Renal cortical epithelial cell (primary cell): Measurements from ENCODE around the gene KRCC1. TPM values are rescaled to one million over a fixed set of nuclear protein-coding genes. Genes with fewer than 3 reads are reported as not detected.
"Not testable (repeated sequence)": the region's sequence is repeated elsewhere in the genome, so short reads cannot be mapped to it uniquely, and the experiment has no call there.

ENCODE experiments used
- DNase-seq: peaks from one replicate; pipeline ENCODE4 v3.0.0-alpha.2; 2011; ENCODE audit warnings: low read depth
- total RNA-seq: library from RNA; depleted of rRNA; stranded (reverse); fragments of >200 nt; gene quantifications from 2 replicates; pipeline ENCODE4 v1.2.3, GENCODE V29; 2014

KRCC1 gene
- total RNA-seq, 1 donor from 2014 or later, result 31.6 TPM

- DNase-seq, result no peak
Measured at GRCh38 chr2:88074854-88075292, 19.3 kb upstream of the KRCC1 start.

GRCh38 chr2:88074150-88074549 is 18.6 kb upstream of the KRCC1 start:
- no peak for DNase-seq

- DNase-seq, result no peak
Measured at GRCh38 chr2:88071365-88071764, 15.8 kb upstream of the KRCC1 start.

- no peak for DNase-seq
Measured at GRCh38 chr2:88070055-88070454, 14.5 kb upstream of the KRCC1 start.

- no peak for DNase-seq
Measured at GRCh38 chr2:88069117-88069516, 13.5 kb upstream of the KRCC1 start.

GRCh38 chr2:88068044-88068443 is 12.5 kb upstream of the KRCC1 start:
- no peak for DNase-seq

GRCh38 chr2:88067598-88067997 is 12.0 kb upstream of the KRCC1 start, which contains the start of gene SMYD1:
SMYD1 (plus strand) TSS chr2:88067825; CDS start chr2:88067865, 40 bp downstream.
- no peak for DNase-seq

- DNase-seq, result no peak
Measured at GRCh38 chr2:88067189-88067588, 11.6 kb upstream of the KRCC1 start.

GRCh38 chr2:88066543-88066942 is 11.0 kb upstream of the KRCC1 start:
- DNase-seq, result no peak

- DNase-seq, result no peak
Measured at GRCh38 chr2:88061295-88061694, 5.7 kb upstream of the KRCC1 start.

- DNase-seq, result no peak
Measured at GRCh38 chr2:88060907-88061275, 5.3 kb upstream of the KRCC1 start.

GRCh38 chr2:88059979-88060906 is 4.7 kb upstream of the KRCC1 start:
- peak; percentile 59 for DNase-seq

- DNase-seq, result no peak
Measured at GRCh38 chr2:88058191-88058590, 2.6 kb upstream of the KRCC1 start.

- DNase-seq, result peak; percentile 11
Measured at GRCh38 chr2:88057437-88057844, 1.9 kb upstream of the KRCC1 start.

- peak; percentile 18 for DNase-seq
Measured at GRCh38 chr2:88054782-88055370, 707 bp downstream of the KRCC1 start.

GRCh38 chr2:88053934-88054781 is 1.4 kb downstream of the KRCC1 start:
- no peak for DNase-seq

GRCh38 chr2:88053296-88053695 is 2.3 kb downstream of the KRCC1 start:
- peak; percentile 45 for DNase-seq

- no peak for DNase-seq
Measured at GRCh38 chr2:88051792-88052191, 3.8 kb downstream of the KRCC1 start.

GRCh38 chr2:88049622-88050021 is 6.0 kb downstream of the KRCC1 start:
- DNase-seq, result peak; percentile 13

GRCh38 chr2:88048541-88048940 is 7.0 kb downstream of the KRCC1 start:
- no peak for DNase-seq

GRCh38 chr2:88045561-88045960 is 10.0 kb downstream of the KRCC1 start:
- not testable (repeated sequence) for DNase-seq

- no peak for DNase-seq
Measured at GRCh38 chr2:88042476-88042875, 13.1 kb downstream of the KRCC1 start.
